ENCODE data around the gene SEC61A1.

Gene SEC61A1

GRCh38 chr3:128073185-128073725, 21.0 kb downstream of the SEC61A1 start:
- no peak overlapping the region for H2AFZ ChIP-seq (ENCODE audit: low read depth, low read length)
- no peak overlapping the region for H3K4me2 ChIP-seq (ENCODE audit: low read length)
- peaks cover 24% of the 10 kb centered on the region for H3K79me2 ChIP-seq (ENCODE audit: low read length)
- no peaks in the 10 kb centered on the region for H3K9me3 ChIP-seq (ENCODE audit: insufficient read depth, low read length)
- H4K20me1 ChIP-seq (ENCODE audit: insufficient read depth, low read length): peaks cover 19% of the 10 kb centered on the region
- peaks cover 9% of the 10 kb centered on the region for H3K4me1 ChIP-seq (ENCODE audit: low read length)
- H3K27ac ChIP-seq (ENCODE audit: low read length): no peak overlapping the region
- H3K36me3 ChIP-seq (replicated peaks; ENCODE audit: low read depth, low read length): peaks cover 49% of the 10 kb centered on the region
- H3K4me3 ChIP-seq (ENCODE audit: low read length): no peak overlapping the region
- no peak overlapping the region for H3K9ac ChIP-seq (ENCODE audit: low read length)
- TF ChIP-seq EZH2phosphoT487 (IDR thresholded peaks at IDR 0.05; ENCODE audit: low read depth) (no peak), CTCF (IDR thresholded peaks at IDR 0.05; ENCODE audit: low read depth, low read length) (no peak)
- no peaks in the 10 kb centered on the region for H3K27me3 ChIP-seq (ENCODE audit: low read depth, low read length)

GRCh38 chr3:128073807-128074206, 21.6 kb downstream of the SEC61A1 start:
- Histone ChIP-seq H3K9ac (ENCODE audit: low read length) (no peak overlapping the region), H4K20me1 (ENCODE audit: insufficient read depth, low read length) (peaks cover 19% of the 10 kb centered on the region), H3K4me2 (ENCODE audit: low read length) (no peak overlapping the region), H2AFZ (ENCODE audit: low read depth, low read length) (no peak overlapping the region), H3K4me1 (ENCODE audit: low read length) (peaks cover 9% of the 10 kb centered on the region), H3K9me3 (ENCODE audit: insufficient read depth, low read length) (no peaks in the 10 kb centered on the region), H3K36me3 (replicated peaks; ENCODE audit: low read depth, low read length) (peaks cover 45% of the 10 kb centered on the region), H3K27ac (ENCODE audit: low read length) (no peak overlapping the region), H3K4me3 (ENCODE audit: low read length) (no peak overlapping the region), H3K79me2 (ENCODE audit: low read length) (peaks cover 24% of the 10 kb centered on the region), H3K27me3 (ENCODE audit: low read depth, low read length) (no peaks in the 10 kb centered on the region)
- TF ChIP-seq EZH2phosphoT487 (IDR thresholded peaks at IDR 0.05; ENCODE audit: low read depth) (no peak), CTCF (IDR thresholded peaks at IDR 0.05; ENCODE audit: low read depth, low read length) (no peak)

GRCh38 chr3:128074851-128075521, 22.7 kb downstream of the SEC61A1 start:
- no peaks in the 10 kb centered on the region for H3K27me3 ChIP-seq (ENCODE audit: low read depth, low read length)
- no peak for TF ChIP-seq EZH2phosphoT487 (IDR thresholded peaks at IDR 0.05; ENCODE audit: low read depth)
- no peak for TF ChIP-seq CTCF (IDR thresholded peaks at IDR 0.05; ENCODE audit: low read depth, low read length)
- H4K20me1 ChIP-seq (ENCODE audit: insufficient read depth, low read length): peaks cover 23% of the 10 kb centered on the region
- no peak overlapping the region for H2AFZ ChIP-seq (ENCODE audit: low read depth, low read length)
- H3K4me2 ChIP-seq (ENCODE audit: low read length): peak overlapping the region; percentile 67
- peaks cover 9% of the 10 kb centered on the region for H3K4me1 ChIP-seq (ENCODE audit: low read length)
- H3K79me2 ChIP-seq (ENCODE audit: low read length): peaks cover 24% of the 10 kb centered on the region
- H3K4me3 ChIP-seq (ENCODE audit: low read length): peak overlapping the region; percentile 34
- no peak overlapping the region for H3K27ac ChIP-seq (ENCODE audit: low read length)
- H3K9me3 ChIP-seq (ENCODE audit: insufficient read depth, low read length): no peaks in the 10 kb centered on the region
- no peak overlapping the region for H3K9ac ChIP-seq (ENCODE audit: low read length)
- peaks cover 43% of the 10 kb centered on the region for H3K36me3 ChIP-seq (replicated peaks; ENCODE audit: low read depth, low read length)

- Histone ChIP-seq H4K20me1 (ENCODE audit: insufficient read depth, low read length) (peaks cover 19% of the 10 kb centered on the region), H2AFZ (ENCODE audit: low read depth, low read length) (no peak overlapping the region), H3K36me3 (replicated peaks; ENCODE audit: low read depth, low read length) (peaks cover 42% of the 10 kb centered on the region), H3K4me1 (ENCODE audit: low read length) (peaks cover 9% of the 10 kb centered on the region), H3K9ac (ENCODE audit: low read length) (no peak overlapping the region), H3K27ac (ENCODE audit: low read length) (no peak overlapping the region), H3K4me2 (ENCODE audit: low read length) (peak overlapping the region; percentile 67), H3K4me3 (ENCODE audit: low read length) (peak overlapping the region; percentile 34), H3K79me2 (ENCODE audit: low read length) (peaks cover 17% of the 10 kb centered on the region), H3K27me3 (ENCODE audit: low read depth, low read length) (no peaks in the 10 kb centered on the region), H3K9me3 (ENCODE audit: insufficient read depth, low read length) (no peaks in the 10 kb centered on the region)
- TF ChIP-seq CTCF (IDR thresholded peaks at IDR 0.05; ENCODE audit: low read depth, low read length): peak; percentile 87
- no peak for TF ChIP-seq EZH2phosphoT487 (IDR thresholded peaks at IDR 0.05; ENCODE audit: low read depth)
Observed at GRCh38 chr3:128075522-128076482, 23.6 kb downstream of the SEC61A1 start.

Measured in OCI-LY3 (cell line).